Stimulated activated CD4-positive, alpha-beta T cell treated with anti-CD3 and anti-CD28 coated beads, Interleukin-1b, Interleukin-23, amount 100 ng/mL, for 4 hours (primary cell): ENCODE measurements around the gene ADGRB3.
"Not testable (repeated sequence)": the region's sequence is repeated elsewhere in the genome, so short reads cannot be mapped to it uniquely, and the experiment has no call there.

ENCODE experiments used
- DNase-seq, 2 donors: peaks; one replicate each; pipeline ENCODE4 v3.0.0-alpha.2; 2020; ENCODE audit warnings: low read depth in 2 of 2

Gene ADGRB3

GRCh38 chr6:68947721-68948120 is 312.6 kb downstream of the ADGRB3 start:
- no peak for DNase-seq

- no peak for DNase-seq
Observed at GRCh38 chr6:68951270-68951669, 316.2 kb downstream of the ADGRB3 start.

GRCh38 chr6:68958327-68958726 is 323.2 kb downstream of the ADGRB3 start:
- DNase-seq = no peak

DNA sequence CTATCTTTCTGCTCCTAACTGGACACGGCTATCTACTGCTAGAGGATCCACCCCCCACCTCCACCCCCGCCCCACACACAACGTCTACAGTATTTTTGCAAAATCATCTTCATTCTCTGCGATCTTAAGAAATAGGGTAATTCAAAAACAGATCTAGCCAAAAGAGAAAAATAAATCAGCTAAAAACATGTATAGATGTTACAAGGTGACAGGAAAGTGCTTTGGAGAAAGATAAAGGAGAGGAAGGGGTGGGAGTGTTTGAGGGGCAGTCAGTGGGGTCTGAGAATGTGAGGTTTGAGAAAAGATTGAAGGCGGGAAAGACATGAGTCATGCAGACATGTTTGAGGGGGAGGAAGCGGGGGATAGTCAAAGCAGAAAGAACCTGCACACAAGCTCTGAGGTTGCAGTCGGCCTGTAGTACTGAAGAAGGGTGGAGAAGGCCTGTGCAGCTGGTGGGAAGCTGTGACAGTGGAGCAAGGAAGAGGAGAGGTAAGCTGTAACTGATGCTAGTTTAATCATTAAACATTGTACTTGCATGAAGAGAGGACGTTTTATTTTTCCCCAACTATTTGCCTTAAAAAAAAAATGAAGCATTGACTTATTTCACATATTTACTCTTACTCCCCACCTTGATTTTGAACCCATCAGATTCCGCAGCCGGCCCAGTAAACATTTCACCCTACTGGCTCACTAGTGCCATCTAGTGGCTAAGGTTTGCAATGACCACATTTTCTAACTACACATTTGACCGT is 332.6 kb downstream of the ADGRB3 start:
- DNase-seq = peak in 1 of 2 donors; percentile 15

- peak in 1 of 2 donors; percentile 9 for DNase-seq
Observed at GRCh38 chr6:68968301-68968649, 333.2 kb downstream of the ADGRB3 start.

DNA sequence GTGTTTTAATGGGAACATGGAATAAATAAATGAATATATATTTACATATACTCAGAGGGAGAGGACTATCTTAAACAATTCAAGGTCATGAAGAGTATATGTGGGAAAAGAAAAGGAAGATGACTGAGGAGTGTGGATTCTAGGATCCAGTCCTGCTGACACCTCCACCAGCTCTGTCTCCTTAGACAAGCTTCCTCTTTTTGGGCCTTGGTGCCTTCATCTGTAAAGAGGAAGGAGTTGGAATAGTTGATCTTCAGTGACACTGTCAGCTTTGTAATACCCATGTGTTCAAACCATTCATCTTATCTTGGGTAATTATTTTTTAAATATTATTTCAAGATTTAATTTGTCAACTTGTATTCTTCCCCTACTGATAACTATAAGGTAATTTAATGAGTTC is 338.0 kb downstream of the ADGRB3 start:
- DNase-seq = no peak

- no peak for DNase-seq
Observed at GRCh38 chr6:68975064-68975463, 340.0 kb downstream of the ADGRB3 start.

GRCh38 chr6:68975816-68976215 is 340.7 kb downstream of the ADGRB3 start:
- DNase-seq = no peak

GRCh38 chr6:68976260-68976659 is 341.2 kb downstream of the ADGRB3 start:
- no peak for DNase-seq

- no peak for DNase-seq
Observed at GRCh38 chr6:68978411-68978810, 343.3 kb downstream of the ADGRB3 start.

DNA sequence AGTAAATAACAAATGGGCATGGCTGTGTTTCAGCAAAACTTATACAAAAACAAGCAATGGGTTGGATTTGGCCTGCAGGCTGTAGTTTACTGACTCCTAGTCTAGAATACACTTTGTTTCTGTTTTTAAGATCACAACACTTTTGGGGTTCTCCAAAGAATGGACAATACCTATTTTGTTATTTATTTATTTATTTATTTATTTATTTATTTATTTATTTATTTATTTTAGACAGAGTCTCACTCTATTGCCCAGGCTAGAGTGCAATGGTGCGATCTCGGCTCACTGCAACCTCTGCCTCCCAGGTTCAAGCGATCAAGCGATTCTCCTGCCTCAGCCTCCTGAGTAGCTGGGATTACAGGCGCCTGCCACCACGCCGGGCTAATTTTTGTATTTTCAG is 346.6 kb downstream of the ADGRB3 start:
- DNase-seq = not testable (repeated sequence)

DNA sequence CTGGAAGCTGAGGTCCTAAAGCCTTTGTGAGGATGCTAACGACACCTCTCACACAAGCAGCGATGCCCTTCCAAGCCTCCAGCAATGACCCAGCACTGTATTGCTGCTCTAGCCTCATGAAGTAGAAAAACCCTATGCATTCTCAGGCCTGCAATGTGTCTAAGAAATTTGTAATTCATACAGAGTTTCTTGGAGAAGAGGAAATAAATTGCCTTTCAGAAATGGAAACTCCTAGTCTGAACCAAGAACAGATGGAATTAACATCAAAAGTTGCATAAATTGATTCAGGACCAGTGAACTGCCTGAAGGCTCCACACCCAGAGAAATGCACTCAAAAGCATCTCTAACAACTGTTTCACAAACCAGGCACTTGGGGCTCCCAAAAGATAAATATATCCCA is 353.6 kb downstream of the ADGRB3 start:
- DNase-seq = no peak

DNA sequence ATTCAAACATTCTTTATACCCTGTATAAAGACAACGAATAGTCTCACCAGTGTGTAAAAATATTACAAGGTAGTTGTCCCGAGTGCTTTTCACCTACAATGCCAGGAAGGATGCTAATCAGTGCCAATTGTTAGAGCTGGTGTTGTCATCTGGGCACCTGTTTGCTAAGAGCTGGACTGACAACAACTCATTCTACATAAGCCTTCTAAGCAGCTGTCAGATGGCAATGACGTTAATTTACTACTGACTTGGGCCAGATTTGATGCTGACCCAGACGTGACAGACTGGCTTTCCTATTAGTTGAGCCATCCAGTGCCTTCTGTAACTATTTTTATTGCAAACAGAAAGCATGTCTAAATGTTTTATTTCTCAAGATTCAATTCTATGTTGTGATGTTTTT is 355.2 kb downstream of the ADGRB3 start:
- DNase-seq = no peak

GRCh38 chr6:68993911-68994310 is 358.8 kb downstream of the ADGRB3 start:
- no peak for DNase-seq

GRCh38 chr6:68994521-68994920 is 359.4 kb downstream of the ADGRB3 start:
- no peak for DNase-seq

DNA sequence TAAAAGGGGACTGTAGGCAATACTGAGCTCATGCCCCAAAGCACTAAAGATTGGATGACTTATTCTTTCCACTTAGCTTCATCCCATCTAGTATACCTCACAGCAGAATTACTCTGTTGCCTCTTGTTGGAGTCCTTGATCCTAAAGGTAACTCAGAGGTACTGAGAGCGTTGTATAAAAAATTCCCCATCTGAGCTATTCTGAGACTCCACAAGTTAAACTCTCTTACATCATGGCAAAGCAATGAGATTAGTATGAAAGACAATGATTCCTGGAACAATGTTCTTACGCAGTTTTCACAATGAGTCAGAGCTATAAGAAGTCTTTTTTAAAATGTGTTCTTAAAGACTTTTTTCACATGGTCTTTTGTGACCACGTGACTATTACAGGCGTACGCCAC is 370.1 kb downstream of the ADGRB3 start:
- no peak for DNase-seq

DNA sequence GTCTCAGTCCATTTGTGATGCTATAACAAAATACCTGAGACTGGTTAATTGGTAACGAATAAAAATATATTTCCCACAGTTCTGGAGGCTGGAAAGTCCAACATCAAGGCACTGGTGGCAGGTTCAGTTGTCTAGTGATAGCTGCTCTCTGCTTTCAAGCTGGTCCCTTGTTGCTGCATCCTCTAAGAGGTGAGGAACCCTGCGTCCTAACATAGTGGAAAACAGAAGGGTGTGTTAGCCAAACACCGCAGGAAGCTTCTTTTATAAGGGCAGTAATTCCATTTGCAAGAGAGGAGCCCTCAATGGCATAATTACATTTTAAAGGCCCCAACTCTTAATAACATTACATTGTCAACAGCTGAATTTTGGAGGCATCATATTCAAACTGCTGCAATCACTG is 372.7 kb downstream of the ADGRB3 start:
- DNase-seq = no peak

GRCh38 chr6:69012211-69012610 is 377.1 kb downstream of the ADGRB3 start:
- DNase-seq = no peak

GRCh38 chr6:69012876-69013275 is 377.8 kb downstream of the ADGRB3 start:
- DNase-seq = no peak

GRCh38 chr6:69018906-69019305 is 383.8 kb downstream of the ADGRB3 start:
- DNase-seq = no peak

DNA sequence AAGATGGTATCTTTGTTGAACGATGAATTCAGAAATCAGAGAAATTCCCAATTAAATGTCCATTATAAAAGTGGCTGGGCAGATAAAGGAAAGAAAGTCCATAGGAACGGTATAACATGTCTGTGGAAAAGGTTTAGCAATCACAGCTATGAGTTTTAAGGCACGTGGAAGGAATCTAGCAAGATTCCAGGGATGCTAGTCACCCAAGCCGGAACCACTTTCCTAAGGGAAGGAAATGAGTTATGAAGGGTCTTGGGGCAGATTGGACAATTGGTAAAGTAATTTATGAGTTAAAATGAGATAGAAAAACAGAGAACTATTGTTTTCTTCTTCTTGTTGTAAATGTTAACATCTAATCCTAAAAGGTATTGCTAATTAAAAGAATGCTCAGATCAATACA is 384.8 kb downstream of the ADGRB3 start:
- DNase-seq = no peak

GRCh38 chr6:69022993-69023392 is 387.9 kb downstream of the ADGRB3 start:
- DNase-seq = no peak

DNA sequence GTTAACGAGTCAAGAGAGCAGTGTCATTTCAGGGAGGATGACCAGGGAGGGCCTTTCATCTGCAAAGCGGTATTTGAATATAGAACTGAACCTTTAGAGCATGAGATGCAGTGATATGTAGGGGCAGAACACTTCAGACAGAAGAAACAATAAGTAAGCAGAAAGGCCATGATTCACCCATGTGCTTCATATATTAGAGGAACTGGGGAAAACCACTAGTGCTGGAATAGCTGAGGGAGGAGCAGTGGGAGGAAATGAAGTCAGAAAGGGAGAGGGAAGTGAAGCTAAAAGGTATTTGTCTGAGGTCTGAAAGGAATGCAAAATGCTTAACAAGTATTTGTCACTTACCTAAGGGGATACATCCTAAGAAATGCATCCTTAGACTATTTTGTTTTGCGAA is 391.2 kb downstream of the ADGRB3 start:
- no peak for DNase-seq

DNA sequence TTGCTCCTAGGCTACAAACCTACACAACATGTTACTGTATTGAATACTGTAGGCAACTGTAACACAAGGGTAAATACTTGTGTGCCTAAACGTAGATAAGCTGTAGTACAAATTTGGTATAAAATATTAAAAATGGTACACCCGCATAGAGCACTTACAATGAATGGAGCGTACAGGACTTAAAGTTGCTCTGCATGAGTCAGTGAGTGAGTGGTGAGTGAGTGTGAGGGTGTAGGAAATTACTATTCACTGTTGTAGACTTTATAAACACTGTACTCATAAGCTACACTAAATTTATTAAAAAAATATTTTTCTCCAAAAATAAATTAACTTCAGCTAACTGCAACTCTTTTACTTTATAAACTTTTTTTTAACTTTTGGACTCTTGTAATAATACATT is 391.6 kb downstream of the ADGRB3 start:
- no peak for DNase-seq
